ENCODE data around the gene TATDN3.

TATDN3 gene

DNA sequence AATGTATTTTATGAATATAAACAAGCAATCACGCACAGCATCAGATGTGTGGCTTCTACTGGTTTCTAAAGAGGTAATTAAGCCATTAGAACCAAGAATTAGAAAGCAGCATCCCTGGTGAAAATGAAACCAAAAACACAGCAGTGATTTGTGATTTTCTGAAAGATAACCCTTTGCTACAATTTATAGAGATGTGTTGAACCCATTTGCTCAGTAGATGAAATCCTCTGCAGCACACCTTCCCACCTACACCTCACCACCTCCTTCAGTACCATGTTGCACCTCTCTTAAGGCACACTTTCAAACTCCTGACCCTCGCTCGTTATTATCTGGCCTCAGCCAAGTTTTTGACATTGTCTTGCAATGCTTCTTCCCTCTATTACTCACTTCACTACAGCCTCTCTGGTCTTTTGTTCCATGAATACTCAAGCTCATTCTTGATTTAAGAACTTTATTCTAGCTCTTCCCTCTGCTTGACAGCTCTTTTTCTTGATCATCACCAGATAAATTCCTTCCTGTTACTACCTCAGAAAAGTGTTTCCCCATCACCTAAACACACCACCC, 38.7 kb upstream of the TATDN3 start:
- Histone ChIP-seq H3K9me2 (replicated peaks; ENCODE audit: low read depth, low read length) (no peaks in the 10 kb centered on the region), H3K4me2 (ENCODE audit: low read depth, low read length, poor library complexity, severe bottlenecking) (no peak overlapping the region), H3K79me2 (ENCODE audit: insufficient read depth, low read length) (peaks cover 29% of the 10 kb centered on the region), H3K9ac (ENCODE audit: low read depth, low read length, poor library complexity, severe bottlenecking) (no peak overlapping the region), H3K4me3 (ENCODE audit: low read length, poor library complexity, severe bottlenecking) (no peak overlapping the region), H3K27me3 (ENCODE audit: insufficient read depth, low read length, poor library complexity, severe bottlenecking) (no peaks in the 10 kb centered on the region), H3F3A (ENCODE audit: low read depth) (no peaks in the 10 kb centered on the region; the same call in 1 of the 2 replicates), H2AFZ (ENCODE audit: low read length) (no peak overlapping the region), H3K9me3 (ENCODE audit: insufficient read depth, low read depth, low read length) (no peaks in the 10 kb centered on the region), H3K4me1 (ENCODE audit: insufficient read depth, low read length, poor library complexity, severe bottlenecking) (peaks cover 18% of the 10 kb centered on the region), H3K36me3 (ENCODE audit: insufficient read depth, low read length) (peaks cover 4% of the 10 kb centered on the region; the same call in 1 of the 2 replicates), H4K20me1 (ENCODE audit: insufficient read depth, low read length, poor library complexity, severe bottlenecking) (peaks cover 5% of the 10 kb centered on the region)
- TF ChIP-seq, protein P1, sequence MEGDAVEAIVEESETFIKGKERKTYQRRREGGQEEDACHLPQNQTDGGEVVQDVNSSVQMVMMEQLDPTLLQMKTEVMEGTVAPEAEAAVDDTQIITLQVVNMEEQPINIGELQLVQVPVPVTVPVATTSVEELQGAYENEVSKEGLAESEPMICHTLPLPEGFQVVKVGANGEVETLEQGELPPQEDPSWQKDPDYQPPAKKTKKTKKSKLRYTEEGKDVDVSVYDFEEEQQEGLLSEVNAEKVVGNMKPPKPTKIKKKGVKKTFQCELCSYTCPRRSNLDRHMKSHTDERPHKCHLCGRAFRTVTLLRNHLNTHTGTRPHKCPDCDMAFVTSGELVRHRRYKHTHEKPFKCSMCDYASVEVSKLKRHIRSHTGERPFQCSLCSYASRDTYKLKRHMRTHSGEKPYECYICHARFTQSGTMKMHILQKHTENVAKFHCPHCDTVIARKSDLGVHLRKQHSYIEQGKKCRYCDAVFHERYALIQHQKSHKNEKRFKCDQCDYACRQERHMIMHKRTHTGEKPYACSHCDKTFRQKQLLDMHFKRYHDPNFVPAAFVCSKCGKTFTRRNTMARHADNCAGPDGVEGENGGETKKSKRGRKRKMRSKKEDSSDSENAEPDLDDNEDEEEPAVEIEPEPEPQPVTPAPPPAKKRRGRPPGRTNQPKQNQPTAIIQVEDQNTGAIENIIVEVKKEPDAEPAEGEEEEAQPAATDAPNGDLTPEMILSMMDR (conservative IDR thresholded peaks at IDR 0.05; ENCODE audit: low read length): no peak
- TF ChIP-seq EZH2phosphoT487 (IDR thresholded peaks at IDR 0.05; ENCODE audit: borderline replicate concordance): no peak

DNA sequence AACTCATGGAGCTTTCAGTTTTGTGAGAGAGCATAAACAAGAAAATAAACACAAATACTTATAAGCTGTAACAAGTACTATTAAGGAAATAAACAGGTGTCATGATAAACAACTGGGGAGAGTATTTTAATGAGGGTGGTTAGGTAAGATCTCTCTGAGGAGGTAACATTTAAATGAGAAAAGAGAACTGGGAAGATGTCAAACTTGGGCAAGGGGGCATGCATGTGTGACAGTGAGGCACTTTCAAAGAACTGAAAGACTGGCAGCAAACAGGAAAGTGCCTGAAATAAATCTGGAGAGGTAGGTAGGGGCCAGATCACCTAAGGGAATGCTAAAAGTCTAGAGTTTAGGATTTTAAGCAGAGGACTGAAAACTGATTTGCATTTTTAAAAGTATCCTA, 37.9 kb upstream of the TATDN3 start:
- peaks cover 5% of the 10 kb centered on the region for H4K20me1 ChIP-seq (ENCODE audit: insufficient read depth, low read length, poor library complexity, severe bottlenecking)
- H3K9ac ChIP-seq (ENCODE audit: low read depth, low read length, poor library complexity, severe bottlenecking): no peak overlapping the region
- H3K79me2 ChIP-seq (ENCODE audit: insufficient read depth, low read length): peaks cover 28% of the 10 kb centered on the region

DNA sequence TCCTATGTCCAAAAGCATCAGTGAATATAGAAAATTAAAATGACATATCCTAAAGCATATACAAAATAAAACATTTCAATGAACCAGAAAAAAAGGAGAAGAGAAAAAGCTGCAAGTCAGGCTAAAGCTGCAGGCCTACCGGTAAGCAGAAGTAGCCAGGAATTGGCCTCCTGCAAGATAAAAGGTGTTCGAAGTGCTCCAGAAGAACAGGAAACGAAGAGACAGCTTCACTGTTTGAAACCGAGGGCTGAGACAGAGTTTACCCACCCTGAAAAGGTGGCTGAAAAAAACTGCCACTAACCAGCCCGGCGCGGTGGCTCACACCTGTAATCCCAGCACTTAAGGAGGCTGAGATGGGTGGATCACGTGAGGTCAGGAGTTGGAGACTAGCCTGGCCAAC, 37.5 kb upstream of the TATDN3 start:
- peaks cover 5% of the 10 kb centered on the region for H4K20me1 ChIP-seq (ENCODE audit: insufficient read depth, low read length, poor library complexity, severe bottlenecking)
- H3K9me3 ChIP-seq (ENCODE audit: insufficient read depth, low read depth, low read length): no peaks in the 10 kb centered on the region
- H3F3A ChIP-seq (ENCODE audit: low read depth): no peaks in the 10 kb centered on the region; the same call in 1 of the 2 replicates
- peaks cover 33% of the 10 kb centered on the region for H3K79me2 ChIP-seq (ENCODE audit: insufficient read depth, low read length)
- no peak overlapping the region for H3K4me3 ChIP-seq (ENCODE audit: low read length, poor library complexity, severe bottlenecking)
- H3K4me1 ChIP-seq (ENCODE audit: insufficient read depth, low read length, poor library complexity, severe bottlenecking): peaks cover 18% of the 10 kb centered on the region
- no peak overlapping the region for H3K9ac ChIP-seq (ENCODE audit: low read depth, low read length, poor library complexity, severe bottlenecking)
- no peaks in the 10 kb centered on the region for H3K27me3 ChIP-seq (ENCODE audit: insufficient read depth, low read length, poor library complexity, severe bottlenecking)
- TF ChIP-seq, protein P1 (conservative IDR thresholded peaks at IDR 0.05; ENCODE audit: low read length): no peak
- TF ChIP-seq EZH2phosphoT487 (IDR thresholded peaks at IDR 0.05; ENCODE audit: borderline replicate concordance): no peak
- H3K4me2 ChIP-seq (ENCODE audit: low read depth, low read length, poor library complexity, severe bottlenecking): peak overlapping the region; percentile 21
- no peaks in the 10 kb centered on the region for H3K9me2 ChIP-seq (replicated peaks; ENCODE audit: low read depth, low read length)
- H2AFZ ChIP-seq (ENCODE audit: low read length): no peak overlapping the region
- H3K36me3 ChIP-seq (ENCODE audit: insufficient read depth, low read length): peaks cover 4% of the 10 kb centered on the region; the same call in 1 of the 2 replicates

More for the DNA sequence above, 37.9 kb upstream of the TATDN3 start:
- Histone ChIP-seq H3K9me3 (ENCODE audit: insufficient read depth, low read depth, low read length) (no peaks in the 10 kb centered on the region), H3K4me2 (ENCODE audit: low read depth, low read length, poor library complexity, severe bottlenecking) (peak overlapping the region; percentile 21), H3F3A (ENCODE audit: low read depth) (no peaks in the 10 kb centered on the region; the same call in 1 of the 2 replicates), H3K27me3 (ENCODE audit: insufficient read depth, low read length, poor library complexity, severe bottlenecking) (no peaks in the 10 kb centered on the region), H3K4me1 (ENCODE audit: insufficient read depth, low read length, poor library complexity, severe bottlenecking) (peaks cover 18% of the 10 kb centered on the region), H3K4me3 (ENCODE audit: low read length, poor library complexity, severe bottlenecking) (no peak overlapping the region), H2AFZ (ENCODE audit: low read length) (no peak overlapping the region), H3K9me2 (replicated peaks; ENCODE audit: low read depth, low read length) (no peaks in the 10 kb centered on the region), H3K36me3 (ENCODE audit: insufficient read depth, low read length) (peaks cover 4% of the 10 kb centered on the region; the same call in 1 of the 2 replicates)
- TF ChIP-seq EZH2phosphoT487 (IDR thresholded peaks at IDR 0.05; ENCODE audit: borderline replicate concordance): no peak
- TF ChIP-seq, protein P1 (conservative IDR thresholded peaks at IDR 0.05; ENCODE audit: low read length): no peak
